ENCODE results near the gene GRM5. TPM values are rescaled to one million over a fixed set of nuclear protein-coding genes. Genes with fewer than 3 reads are reported as not detected.
A peak's percentile ranks its signal among the peaks of the same experiment; 100 is the strongest.
"Not testable (repeated sequence)": the region's sequence is repeated elsewhere in the genome, so short reads cannot be mapped to it uniquely, and the experiment has no call there.

The GRM5 gene
- total RNA-seq: under 0.01 TPM in 1 of 2 replicates, not detected in the other
- polyA plus RNA-seq: 0.01 TPM in 2 replicates
- polyA plus RNA-seq (2012): not detected in 2 replicates
- polyA minus RNA-seq (ENCODE audit: low replicate concordance): 0.56 TPM in 1 of 2 replicates, not detected in the other

DNA sequence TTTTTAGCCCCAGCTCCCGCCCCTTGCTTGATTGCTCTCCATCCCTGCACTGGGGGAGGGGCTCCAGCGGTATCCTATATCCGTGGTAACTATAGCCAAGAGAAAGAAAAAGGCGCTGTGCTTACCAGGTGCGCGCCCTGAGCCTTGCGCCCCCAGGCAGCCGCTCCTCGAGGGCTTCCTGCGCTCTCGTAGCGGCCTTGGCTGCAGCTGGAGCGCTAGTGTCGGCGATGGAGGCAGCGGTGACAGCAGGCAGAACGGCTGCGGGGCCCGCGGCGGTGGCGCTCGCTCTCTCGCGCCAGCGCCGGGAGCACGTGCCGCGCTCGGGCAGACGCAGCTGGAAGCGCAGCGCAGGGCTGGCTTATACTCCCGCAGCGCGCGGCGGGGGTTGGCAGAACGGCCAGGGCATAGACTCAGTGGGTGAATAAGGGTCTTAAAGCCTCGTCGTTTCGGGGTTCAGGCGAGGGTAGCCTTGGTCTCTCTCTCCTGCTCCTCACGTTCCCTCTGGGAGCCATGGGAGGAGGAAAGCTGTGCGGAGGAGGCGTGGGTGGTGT, at the start of gene GRM5:
Gene GRM5 (minus strand): TSS at position 332 of the 551 bp plus-strand sequence. CDS start 18,110 bp downstream, outside the sequence.
- H3K4me2 ChIP-seq (ENCODE audit: extremely low read depth, insufficient read depth, low read length); H3K36me3 ChIP-seq (ENCODE audit: control insufficient read depth, insufficient read depth, low read length); H3K27me3 ChIP-seq (ENCODE audit: control insufficient read depth, insufficient read depth, low read length); H3K9ac ChIP-seq (ENCODE audit: insufficient read depth, low read length); H3K4me3 ChIP-seq (replicated peaks in 1 of 4; ENCODE audit: control extremely low read depth in 1 of 4, insufficient read depth in 1 of 4, low read depth in 3 of 4, low read length in 4 of 4); H3K27ac ChIP-seq (ENCODE audit: insufficient read depth, low read length); H3K4me1 ChIP-seq (ENCODE audit: control insufficient read depth, extremely low read depth, insufficient read depth, low read length); H4K20me1 ChIP-seq (ENCODE audit: control insufficient read depth, extremely low read depth, insufficient read depth, low read length); H3K79me2 ChIP-seq (ENCODE audit: control insufficient read depth, insufficient read depth, low read length); H3K9me3 ChIP-seq (ENCODE audit: control insufficient read depth, insufficient read depth, low read depth, low read length); H2AFZ ChIP-seq (ENCODE audit: low read length): not testable (repeated sequence)
- peak in 1 of 2 donors; percentile 3 for DNase-seq (ENCODE audit: low read depth in 2 of 2)

DNA sequence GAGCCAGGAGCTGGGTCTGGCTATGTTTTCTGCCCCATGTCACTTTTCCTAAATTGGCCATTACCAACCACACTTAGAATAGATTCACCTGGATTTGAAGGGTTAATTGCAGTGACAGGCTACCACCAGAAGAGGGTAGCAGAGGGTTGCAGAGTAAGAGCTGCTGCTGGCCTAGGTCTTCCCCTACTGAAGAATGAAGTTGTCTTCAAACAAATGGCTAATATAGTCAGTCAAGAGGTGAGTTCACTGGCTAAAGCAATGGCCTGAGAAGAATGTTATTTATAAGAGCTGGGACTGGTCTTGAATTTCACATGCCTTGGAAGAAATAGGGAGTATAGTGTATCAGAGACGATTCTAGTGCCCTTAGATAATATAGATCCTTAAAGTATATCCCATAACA, 32.2 kb upstream of the GRM5 start:
- peak; percentile 31 to 40 for DNase-seq (ENCODE audit: low read depth in 2 of 2)
- H3K4me2 ChIP-seq (ENCODE audit: extremely low read depth, insufficient read depth, low read length); H3K79me2 ChIP-seq (ENCODE audit: control insufficient read depth, insufficient read depth, low read length); H3K9me3 ChIP-seq (ENCODE audit: control insufficient read depth, insufficient read depth, low read depth, low read length); H3K36me3 ChIP-seq (ENCODE audit: control insufficient read depth, insufficient read depth, low read length); H3K27me3 ChIP-seq (ENCODE audit: control insufficient read depth, insufficient read depth, low read length); H4K20me1 ChIP-seq (ENCODE audit: control insufficient read depth, extremely low read depth, insufficient read depth, low read length); H3K27ac ChIP-seq (ENCODE audit: insufficient read depth, low read length); H2AFZ ChIP-seq (ENCODE audit: low read length); H3K9ac ChIP-seq (ENCODE audit: insufficient read depth, low read length); H3K4me3 ChIP-seq (replicated peaks in 1 of 4; ENCODE audit: control extremely low read depth in 1 of 4, insufficient read depth in 1 of 4, low read depth in 3 of 4, low read length in 4 of 4); H3K4me1 ChIP-seq (ENCODE audit: control insufficient read depth, extremely low read depth, insufficient read depth, low read length): not testable (repeated sequence)
- TF ChIP-seq, protein P1, sequence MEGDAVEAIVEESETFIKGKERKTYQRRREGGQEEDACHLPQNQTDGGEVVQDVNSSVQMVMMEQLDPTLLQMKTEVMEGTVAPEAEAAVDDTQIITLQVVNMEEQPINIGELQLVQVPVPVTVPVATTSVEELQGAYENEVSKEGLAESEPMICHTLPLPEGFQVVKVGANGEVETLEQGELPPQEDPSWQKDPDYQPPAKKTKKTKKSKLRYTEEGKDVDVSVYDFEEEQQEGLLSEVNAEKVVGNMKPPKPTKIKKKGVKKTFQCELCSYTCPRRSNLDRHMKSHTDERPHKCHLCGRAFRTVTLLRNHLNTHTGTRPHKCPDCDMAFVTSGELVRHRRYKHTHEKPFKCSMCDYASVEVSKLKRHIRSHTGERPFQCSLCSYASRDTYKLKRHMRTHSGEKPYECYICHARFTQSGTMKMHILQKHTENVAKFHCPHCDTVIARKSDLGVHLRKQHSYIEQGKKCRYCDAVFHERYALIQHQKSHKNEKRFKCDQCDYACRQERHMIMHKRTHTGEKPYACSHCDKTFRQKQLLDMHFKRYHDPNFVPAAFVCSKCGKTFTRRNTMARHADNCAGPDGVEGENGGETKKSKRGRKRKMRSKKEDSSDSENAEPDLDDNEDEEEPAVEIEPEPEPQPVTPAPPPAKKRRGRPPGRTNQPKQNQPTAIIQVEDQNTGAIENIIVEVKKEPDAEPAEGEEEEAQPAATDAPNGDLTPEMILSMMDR (conservative IDR thresholded peaks at IDR 0.05 in 1 of 2, IDR thresholded peaks at IDR 0.05 in 1 of 2; ENCODE audit: low read depth in 1 of 2, low read length in 2 of 2): peak; percentile 65 to 68

GRCh38 chr11:89093806-89094205, 28.0 kb upstream of the GRM5 start:
- H4K20me1 ChIP-seq (ENCODE audit: control insufficient read depth, extremely low read depth, insufficient read depth, low read length); H2AFZ ChIP-seq (ENCODE audit: low read length); H3K27me3 ChIP-seq (ENCODE audit: control insufficient read depth, insufficient read depth, low read length); H3K9ac ChIP-seq (ENCODE audit: insufficient read depth, low read length); H3K4me2 ChIP-seq (ENCODE audit: extremely low read depth, insufficient read depth, low read length); H3K79me2 ChIP-seq (ENCODE audit: control insufficient read depth, insufficient read depth, low read length); H3K4me1 ChIP-seq (ENCODE audit: control insufficient read depth, extremely low read depth, insufficient read depth, low read length); H3K36me3 ChIP-seq (ENCODE audit: control insufficient read depth, insufficient read depth, low read length); H3K9me3 ChIP-seq (ENCODE audit: control insufficient read depth, insufficient read depth, low read depth, low read length); DNase-seq (ENCODE audit: low read depth in 2 of 2); H3K27ac ChIP-seq (ENCODE audit: insufficient read depth, low read length); H3K4me3 ChIP-seq (replicated peaks in 1 of 4; ENCODE audit: control extremely low read depth in 1 of 4, insufficient read depth in 1 of 4, low read depth in 3 of 4, low read length in 4 of 4): not testable (repeated sequence)

GRCh38 chr11:89084951-89085350, 19.2 kb upstream of the GRM5 start:
- H2AFZ ChIP-seq (ENCODE audit: low read length); DNase-seq (ENCODE audit: low read depth in 2 of 2); H3K4me1 ChIP-seq (ENCODE audit: control insufficient read depth, extremely low read depth, insufficient read depth, low read length); H3K79me2 ChIP-seq (ENCODE audit: control insufficient read depth, insufficient read depth, low read length); H3K4me2 ChIP-seq (ENCODE audit: extremely low read depth, insufficient read depth, low read length); H3K27ac ChIP-seq (ENCODE audit: insufficient read depth, low read length); H3K9me3 ChIP-seq (ENCODE audit: control insufficient read depth, insufficient read depth, low read depth, low read length); H3K9ac ChIP-seq (ENCODE audit: insufficient read depth, low read length); H3K36me3 ChIP-seq (ENCODE audit: control insufficient read depth, insufficient read depth, low read length); H3K27me3 ChIP-seq (ENCODE audit: control insufficient read depth, insufficient read depth, low read length); H3K4me3 ChIP-seq (replicated peaks in 1 of 4; ENCODE audit: control extremely low read depth in 1 of 4, insufficient read depth in 1 of 4, low read depth in 3 of 4, low read length in 4 of 4); H4K20me1 ChIP-seq (ENCODE audit: control insufficient read depth, extremely low read depth, insufficient read depth, low read length): not testable (repeated sequence)

GRCh38 chr11:89070911-89071310, 5.1 kb upstream of the GRM5 start:
- H4K20me1 ChIP-seq (ENCODE audit: control insufficient read depth, extremely low read depth, insufficient read depth, low read length); H3K4me1 ChIP-seq (ENCODE audit: control insufficient read depth, extremely low read depth, insufficient read depth, low read length); H3K9me3 ChIP-seq (ENCODE audit: control insufficient read depth, insufficient read depth, low read depth, low read length); H3K9ac ChIP-seq (ENCODE audit: insufficient read depth, low read length); H2AFZ ChIP-seq (ENCODE audit: low read length); DNase-seq (ENCODE audit: low read depth in 2 of 2); H3K79me2 ChIP-seq (ENCODE audit: control insufficient read depth, insufficient read depth, low read length); H3K4me3 ChIP-seq (replicated peaks in 1 of 4; ENCODE audit: control extremely low read depth in 1 of 4, insufficient read depth in 1 of 4, low read depth in 3 of 4, low read length in 4 of 4); H3K4me2 ChIP-seq (ENCODE audit: extremely low read depth, insufficient read depth, low read length); H3K27ac ChIP-seq (ENCODE audit: insufficient read depth, low read length); H3K27me3 ChIP-seq (ENCODE audit: control insufficient read depth, insufficient read depth, low read length); H3K36me3 ChIP-seq (ENCODE audit: control insufficient read depth, insufficient read depth, low read length): not testable (repeated sequence)
